NCI-H2029 treated with DMSO at 0.1 percent for 48 hours (cell line): ENCODE results near the gene IRX6.

Source experiments
- DNase-seq: peaks from one replicate; lab custom pipeline; 2025; lab: John Stamatoyannopoulos, UW

Gene IRX6

GRCh38 chr16:55323637-55324271, at the start of gene IRX6:
Gene IRX6 (plus strand): TSS chr16:55324203. CDS start chr16:55325092, 889 bp downstream.
- DNase-seq, result no peak

DNA sequence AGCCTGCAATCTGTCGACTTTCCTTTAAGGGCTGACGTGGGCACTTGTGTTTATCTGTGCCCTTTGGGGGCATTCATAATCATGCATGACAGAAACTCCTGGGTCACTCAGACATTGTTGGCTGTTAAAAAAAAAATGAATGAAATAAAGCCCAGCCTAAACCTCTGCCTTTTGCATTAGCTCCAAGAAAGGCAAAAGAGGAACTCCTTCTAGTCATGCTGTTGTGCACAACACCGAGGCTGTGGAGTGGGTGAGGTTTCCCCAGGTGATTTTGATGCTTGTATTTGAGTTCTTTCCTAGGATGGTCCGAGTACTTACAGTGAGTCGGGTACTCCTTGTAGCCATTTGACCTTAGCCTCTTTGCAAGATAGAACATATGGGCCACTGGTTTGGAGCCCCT, 49.6 kb upstream of the IRX6 start:
- no peak for DNase-seq

GRCh38 chr16:55275167-55275566, 48.8 kb upstream of the IRX6 start:
- DNase-seq, result no peak

DNA sequence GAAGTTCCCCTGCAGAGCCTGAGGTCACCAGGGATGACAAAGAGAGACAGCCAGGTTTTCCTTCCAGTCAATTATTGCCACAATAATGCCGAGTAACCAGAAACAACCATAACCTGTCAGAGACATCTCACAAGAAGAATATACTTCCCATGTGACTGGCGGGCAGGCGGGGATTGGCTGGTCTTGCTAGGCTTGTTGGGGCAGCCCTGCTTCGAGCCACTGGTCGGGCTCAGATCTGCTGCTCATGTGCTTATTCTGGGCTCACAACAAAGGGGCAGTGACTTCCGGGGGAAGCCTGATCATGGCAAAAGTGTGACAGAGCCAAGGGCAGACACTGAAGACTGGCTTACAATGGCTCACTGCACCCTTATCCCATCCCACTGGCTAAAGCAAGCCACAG, 48.1 kb upstream of the IRX6 start:
- DNase-seq, result no peak

DNA sequence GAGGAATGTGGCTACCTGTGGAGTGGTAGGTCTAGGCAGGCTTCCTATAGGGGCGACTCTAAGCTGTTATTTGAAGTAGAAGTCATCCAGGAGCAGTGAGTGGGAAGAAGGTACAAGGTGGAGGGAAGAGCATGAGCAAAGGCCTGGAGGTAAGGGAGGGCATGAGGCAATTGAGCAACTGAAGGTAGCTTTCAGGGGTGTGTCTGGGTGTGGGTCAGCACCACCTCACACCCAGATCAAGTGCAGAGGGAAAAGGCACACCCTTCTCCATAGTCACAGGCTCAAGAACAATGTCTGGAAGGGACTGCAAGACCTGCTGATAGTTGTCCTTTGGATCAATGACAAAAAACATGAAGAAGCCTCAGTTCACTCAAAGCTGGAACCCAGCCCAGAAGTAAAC, 46.5 kb upstream of the IRX6 start:
- DNase-seq, result no peak

- DNase-seq, result no peak
These were observed 44.4 kb upstream of the IRX6 start for GRCh38 chr16:55279598-55279997.

DNA sequence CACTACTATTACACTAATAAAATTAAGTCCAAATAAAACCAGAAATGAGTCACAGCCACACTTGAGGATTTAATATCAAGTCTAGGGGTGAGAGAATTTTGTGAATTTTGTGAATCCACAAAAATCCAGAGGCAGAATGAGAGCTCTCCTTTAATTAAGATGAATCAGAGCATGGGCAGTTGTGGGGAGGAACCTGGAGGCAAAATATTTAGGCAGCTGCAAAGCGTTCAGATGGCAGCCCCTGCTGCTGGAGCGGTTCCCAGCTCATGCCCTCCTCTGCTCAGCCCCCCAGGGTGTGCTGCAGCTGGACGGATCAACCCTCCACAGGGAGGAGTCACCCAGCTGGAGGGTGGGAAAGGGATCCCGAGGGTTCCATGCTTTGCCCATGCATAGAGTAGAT, 43.4 kb upstream of the IRX6 start:
- DNase-seq, result no peak

- no peak for DNase-seq
These were observed 41.6 kb upstream of the IRX6 start for GRCh38 chr16:55282441-55282840.

GRCh38 chr16:55283812-55284717, 39.9 kb upstream of the IRX6 start:
- no peak for DNase-seq

DNA sequence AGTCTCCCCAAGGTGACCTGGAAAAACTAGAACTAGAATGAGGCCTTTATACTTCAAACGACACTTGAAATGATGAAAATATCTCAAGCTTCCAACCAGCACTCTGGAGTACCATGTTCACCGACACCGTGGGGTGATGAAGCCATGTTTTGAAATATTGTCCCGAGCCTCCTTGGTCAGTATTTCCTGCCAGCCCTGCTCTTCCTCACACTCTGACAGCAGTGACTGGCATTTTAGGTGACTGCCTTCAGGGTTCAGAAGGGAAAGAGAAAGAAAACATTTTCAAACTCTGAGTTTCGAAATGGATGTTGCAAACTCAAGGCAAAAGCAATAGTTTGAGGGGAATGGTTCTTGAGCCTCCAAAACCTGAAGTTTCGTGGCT, 39.3 kb upstream of the IRX6 start:
- DNase-seq, result no peak

GRCh38 chr16:55285586-55285985, 38.4 kb upstream of the IRX6 start:
- DNase-seq, result no peak

- DNase-seq, result no peak
These were observed 34.6 kb upstream of the IRX6 start for GRCh38 chr16:55289353-55289752.

DNA sequence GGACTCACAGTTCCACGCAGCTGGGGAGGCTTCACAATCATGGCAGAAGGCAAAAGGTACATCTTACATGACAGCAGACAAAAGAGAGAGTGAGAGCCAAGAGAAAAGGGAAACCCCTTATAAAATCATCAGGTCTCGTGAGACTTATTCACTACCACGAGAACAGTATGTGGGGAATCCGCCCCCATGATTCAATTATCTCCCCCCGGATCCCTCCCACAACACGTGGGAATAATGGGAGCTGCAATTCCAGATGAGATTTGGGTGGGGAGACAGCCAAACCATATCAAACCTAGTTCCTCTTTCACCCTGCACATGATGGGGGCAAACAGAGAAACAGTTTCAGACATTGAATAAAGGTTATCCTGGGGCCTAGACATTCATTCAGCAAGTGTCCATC, 32.2 kb upstream of the IRX6 start:
- DNase-seq, result no peak

- DNase-seq, result no peak
These were observed 31.5 kb upstream of the IRX6 start for GRCh38 chr16:55292491-55292890.

DNA sequence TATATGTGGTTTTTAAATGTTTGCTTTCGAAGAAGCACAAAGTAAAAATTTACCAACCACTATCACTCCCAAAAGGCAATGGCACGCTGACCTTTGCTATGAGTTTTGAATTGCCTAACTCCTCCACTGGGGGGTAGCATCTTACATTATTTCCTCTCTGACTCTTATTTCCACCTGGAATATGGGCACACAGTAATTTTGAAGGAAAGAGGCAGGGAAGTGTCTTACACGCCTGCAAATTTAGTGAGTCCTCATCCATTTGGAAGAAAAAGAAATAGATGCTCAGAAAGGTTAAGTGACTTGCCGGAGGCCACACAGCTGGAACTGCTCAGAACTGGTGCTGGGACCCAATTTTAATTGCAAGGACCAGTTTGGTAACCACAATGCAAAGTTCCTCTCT, 29.9 kb upstream of the IRX6 start:
- no peak for DNase-seq

GRCh38 chr16:55294931-55295342, 29.1 kb upstream of the IRX6 start:
- no peak for DNase-seq

GRCh38 chr16:55297062-55297909, 26.7 kb upstream of the IRX6 start:
- no peak for DNase-seq

DNA sequence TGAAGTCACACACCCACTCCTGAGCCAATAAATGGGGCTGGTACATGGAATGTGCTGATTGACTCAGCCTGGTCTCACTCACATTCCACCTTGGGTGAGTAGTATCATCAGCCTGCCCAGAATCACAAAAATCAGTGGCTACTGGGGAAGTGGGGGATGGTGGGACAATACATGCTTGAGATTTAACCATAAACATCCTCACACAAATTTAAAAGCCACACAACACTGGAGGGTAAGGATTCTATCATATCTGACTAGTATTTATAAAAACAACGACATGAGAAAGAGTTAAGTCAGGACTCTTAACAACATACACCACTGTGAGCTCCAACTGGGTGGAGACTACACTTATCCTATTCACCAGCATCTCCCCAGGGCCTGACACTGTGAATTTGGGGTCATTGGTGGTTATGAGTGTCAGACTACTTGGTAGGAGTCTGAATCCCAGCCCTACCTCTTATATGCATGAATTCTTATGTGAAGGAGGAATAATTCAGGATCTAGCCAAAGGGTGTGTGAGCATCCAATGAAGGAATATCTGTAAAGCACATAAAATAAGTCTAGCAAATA, 26.0 kb upstream of the IRX6 start:
- DNase-seq, result no peak

GRCh38 chr16:55301385-55302008, 22.5 kb upstream of the IRX6 start:
- DNase-seq, result no peak

DNA sequence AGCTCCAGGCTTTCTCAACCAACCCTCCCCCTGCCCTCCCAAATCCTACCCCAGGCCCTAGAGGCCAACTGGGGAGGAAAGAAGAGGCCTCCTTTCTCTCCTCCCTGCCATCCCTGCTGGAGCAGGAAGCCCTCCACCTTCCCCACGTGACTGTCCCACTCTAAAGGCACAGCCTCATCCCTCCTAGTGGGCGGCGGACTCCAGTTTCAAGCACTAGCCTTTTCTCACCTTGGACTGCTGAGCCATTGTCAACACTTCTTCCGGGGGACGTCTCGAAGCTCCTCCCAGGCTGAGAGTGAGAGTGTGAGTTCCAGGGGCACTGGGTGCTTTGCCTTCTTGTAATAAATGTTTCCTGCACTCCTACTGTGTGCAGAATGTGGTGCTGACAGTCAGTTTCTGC, 21.4 kb upstream of the IRX6 start:
- no peak for DNase-seq

- no peak for DNase-seq
These were observed 15.0 kb upstream of the IRX6 start for GRCh38 chr16:55308973-55309372.

DNA sequence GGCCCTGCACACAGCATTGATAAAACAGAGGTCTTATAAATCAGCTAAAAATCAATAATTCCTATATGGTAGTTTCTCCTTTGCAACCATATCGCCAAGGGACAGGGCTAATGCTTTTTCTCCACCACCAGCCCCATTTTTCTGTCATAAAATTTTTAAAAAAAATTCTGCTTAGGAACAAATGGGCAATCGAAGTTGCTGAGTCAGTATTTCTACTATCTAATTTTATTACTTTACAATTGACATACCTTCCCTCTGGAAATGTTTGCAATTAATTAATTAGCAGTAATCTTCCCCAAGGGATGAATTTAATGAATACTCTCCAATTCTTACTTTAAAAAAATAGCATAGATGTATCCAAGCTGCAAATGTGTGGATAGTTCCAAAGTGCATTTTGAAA, 1.7 kb upstream of the IRX6 start:
- no peak for DNase-seq
